GM21526 (cell line): ENCODE data around the gene COX7A2L.
"Not testable (repeated sequence)": the region's sequence is repeated elsewhere in the genome, so short reads cannot be mapped to it uniquely, and the experiment has no call there.

Source experiments
- ATAC-seq: cut with Tn5 transposase; IDR thresholded peaks from one replicate; pipeline ENCODE4 v1.9.1; 2021; ENCODE audit warnings: moderate library complexity; ENCODE audit not compliant: unreplicated experiment, low FRiP score

Gene COX7A2L

GRCh38 chr2:42340045-42340937 is 20.7 kb downstream of the COX7A2L start:
- no peak for ATAC-seq

DNA sequence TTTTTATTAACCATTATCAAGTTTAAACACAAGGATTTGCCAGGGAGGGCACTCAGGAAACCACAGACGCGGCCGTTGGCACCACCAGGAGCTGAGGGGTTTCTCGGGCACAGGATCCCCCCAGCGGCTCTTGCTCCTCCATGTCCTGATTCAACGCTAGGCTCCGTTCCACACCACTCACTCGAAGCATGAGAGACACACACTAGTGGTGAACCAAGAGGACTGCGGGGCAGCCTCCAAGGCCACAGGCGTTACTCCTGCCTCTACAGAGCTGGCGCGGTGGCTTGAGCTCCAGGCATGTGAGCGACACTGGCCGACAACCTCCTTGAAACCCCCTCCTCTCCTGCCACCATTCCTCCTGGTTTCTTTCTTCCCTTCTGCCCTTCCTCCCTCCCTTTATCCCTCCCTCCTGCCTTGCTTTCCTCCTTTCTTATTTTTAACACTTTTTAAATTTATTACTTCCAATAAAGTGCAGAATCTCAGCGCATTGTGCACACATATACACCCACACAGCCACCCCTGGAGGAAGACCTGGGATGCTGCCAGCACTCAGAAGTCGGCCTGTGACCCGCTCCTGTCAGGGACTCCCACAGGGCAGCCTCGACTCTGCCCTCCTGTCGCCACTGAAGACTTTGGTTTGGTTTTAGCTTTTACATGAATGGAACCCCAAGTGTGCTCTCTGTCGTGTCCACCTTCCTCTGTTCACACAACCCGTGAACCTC is 21.7 kb downstream of the COX7A2L start:
- no peak for ATAC-seq

GRCh38 chr2:42338567-42339190 is 22.3 kb downstream of the COX7A2L start:
- no peak for ATAC-seq

- ATAC-seq: no peak
Measured at GRCh38 chr2:42337846-42338566, 23.0 kb downstream of the COX7A2L start.

DNA sequence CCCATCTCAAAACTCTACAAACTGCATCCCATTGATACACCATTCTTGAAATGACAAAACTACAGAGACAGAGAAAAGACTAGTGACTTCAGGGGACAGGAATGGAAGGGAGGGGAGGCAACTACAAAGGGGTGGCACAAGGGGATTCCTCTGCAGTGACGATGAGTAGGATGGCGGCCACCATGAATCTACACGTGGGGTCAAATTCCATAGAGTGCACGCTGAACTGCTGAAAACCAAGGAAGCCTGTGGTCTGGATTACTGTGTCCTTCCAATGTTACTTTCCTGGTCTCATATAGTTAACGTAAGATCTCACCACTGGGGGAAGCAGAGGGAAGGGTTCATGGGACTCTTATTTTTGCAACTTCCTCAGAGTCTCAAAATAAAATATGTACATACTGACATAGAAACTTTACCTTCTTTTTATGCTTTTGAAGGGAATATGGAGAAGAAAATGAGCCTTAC is 23.6 kb downstream of the COX7A2L start:
- no peak for ATAC-seq

- no peak for ATAC-seq
Measured at GRCh38 chr2:42336361-42336965, 24.6 kb downstream of the COX7A2L start.

DNA sequence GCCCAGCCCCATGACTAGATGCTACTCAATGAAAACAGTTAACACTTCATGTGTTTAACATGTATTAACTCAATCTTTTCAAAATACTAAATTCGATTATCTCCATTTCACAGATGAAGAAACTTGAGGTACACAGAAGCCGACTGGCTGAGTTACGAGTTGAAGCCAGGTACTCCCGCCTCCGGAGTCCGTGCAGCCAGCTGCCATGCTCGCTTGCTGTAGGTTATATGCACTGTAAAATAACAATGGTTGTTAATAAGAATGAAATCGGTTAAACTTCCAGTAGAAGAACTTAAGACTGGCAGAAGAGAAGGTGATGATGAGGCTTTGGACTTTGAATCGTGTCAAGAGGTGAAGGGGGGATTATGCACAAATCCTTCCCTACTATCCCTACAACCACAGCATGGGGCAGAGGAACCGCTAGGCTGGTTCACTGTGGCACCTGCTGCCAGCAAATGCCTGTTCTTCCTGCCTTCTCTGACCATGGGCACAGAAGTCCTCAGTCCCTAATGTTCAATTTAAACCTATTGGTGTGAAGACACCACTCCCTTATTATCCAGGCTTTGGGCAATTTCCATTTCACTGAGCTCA is 25.4 kb downstream of the COX7A2L start:
- ATAC-seq: no peak

GRCh38 chr2:42334865-42335264 is 26.2 kb downstream of the COX7A2L start:
- ATAC-seq: not testable (repeated sequence)

GRCh38 chr2:42334220-42334619 is 26.8 kb downstream of the COX7A2L start:
- ATAC-seq: no peak

DNA sequence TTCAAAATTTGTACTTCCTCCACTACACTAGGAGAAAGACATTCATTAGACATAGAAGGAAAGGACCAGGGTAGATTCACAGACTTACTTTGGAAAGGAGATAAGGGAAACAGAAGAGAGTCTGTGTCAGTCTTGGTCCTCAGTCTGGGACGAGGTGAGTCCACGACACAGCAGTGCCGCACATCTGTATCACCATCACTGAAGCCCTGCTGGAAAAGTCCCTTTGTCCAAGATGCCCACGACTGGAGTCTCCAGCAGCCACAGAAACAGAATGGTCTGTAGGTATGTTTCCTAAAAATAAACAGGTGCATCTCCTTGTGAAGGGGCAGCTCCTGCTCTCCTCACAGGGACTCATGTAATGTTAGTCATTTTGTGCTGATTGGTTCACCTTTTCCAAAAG is 27.4 kb downstream of the COX7A2L start:
- no peak for ATAC-seq

- ATAC-seq: no peak
Measured at GRCh38 chr2:42332575-42332974, 28.4 kb downstream of the COX7A2L start.

GRCh38 chr2:42331569-42332284 is 29.3 kb downstream of the COX7A2L start:
- ATAC-seq: no peak

DNA sequence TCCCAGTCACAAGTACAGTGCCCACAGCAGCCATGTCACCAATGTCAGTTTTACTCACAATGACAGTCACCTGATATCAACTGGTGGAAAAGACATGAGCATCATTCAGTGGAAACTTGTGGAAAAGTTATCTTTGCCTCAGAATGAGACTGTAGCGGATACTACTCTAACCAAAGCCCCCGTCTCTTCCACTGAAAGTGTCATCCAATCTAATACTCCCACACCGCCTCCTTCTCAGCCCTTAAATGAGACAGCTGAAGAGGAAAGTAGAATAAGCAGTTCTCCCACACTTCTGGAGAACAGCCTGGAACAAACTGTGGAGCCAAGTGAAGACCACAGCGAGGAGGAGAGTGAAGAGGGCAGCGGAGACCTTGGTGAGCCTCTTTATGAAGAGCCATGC is 31.3 kb downstream of the COX7A2L start:
- no peak for ATAC-seq

GRCh38 chr2:42328923-42329322 is 32.1 kb downstream of the COX7A2L start:
- no peak for ATAC-seq

DNA sequence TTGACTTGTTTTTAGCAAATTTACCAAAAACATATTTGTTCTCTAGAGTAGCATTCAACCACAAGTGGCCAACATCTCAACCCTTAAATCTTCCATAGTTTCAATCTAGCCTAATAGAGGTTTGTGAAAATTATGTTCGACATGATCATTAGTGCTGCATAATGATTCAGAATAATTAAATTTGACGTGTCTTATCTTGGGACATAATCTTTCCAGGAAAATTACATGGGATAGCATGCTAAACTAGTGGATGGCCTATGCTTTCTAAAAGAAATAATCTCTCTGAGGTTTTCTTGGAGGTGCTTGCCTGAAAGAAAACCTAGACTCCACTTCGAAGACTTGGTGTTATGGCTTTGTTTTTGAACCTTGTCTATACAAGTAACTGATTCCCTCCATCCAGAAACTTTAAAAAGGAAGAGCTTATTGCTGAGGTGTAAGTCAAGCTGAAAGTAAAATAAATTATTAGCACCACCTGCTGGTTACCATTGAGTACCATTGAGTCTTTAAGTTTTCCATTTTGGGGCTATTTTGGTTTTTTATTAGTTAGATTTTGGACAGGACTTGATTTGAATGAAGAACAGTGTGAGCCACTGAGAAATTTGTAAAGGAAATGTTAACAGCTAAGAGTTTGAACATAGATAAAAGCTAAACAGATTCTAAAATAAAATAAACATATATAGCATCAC is 32.7 kb downstream of the COX7A2L start:
- no peak for ATAC-seq

- ATAC-seq: no peak
Measured at GRCh38 chr2:42327125-42327524, 33.9 kb downstream of the COX7A2L start.

GRCh38 chr2:42325609-42326008 is 35.4 kb downstream of the COX7A2L start:
- no peak for ATAC-seq

GRCh38 chr2:42324949-42325348 is 36.1 kb downstream of the COX7A2L start:
- no peak for ATAC-seq

GRCh38 chr2:42324244-42324643 is 36.8 kb downstream of the COX7A2L start:
- no peak for ATAC-seq
